GM21390 (cell line): ENCODE data around the gene CNTNAP2.

Source experiments
- ATAC-seq: cut with Tn5 transposase; IDR thresholded peaks from one replicate; pipeline ENCODE4 v1.9.1; 2021; ENCODE audit not compliant: unreplicated experiment

The CNTNAP2 gene

DNA sequence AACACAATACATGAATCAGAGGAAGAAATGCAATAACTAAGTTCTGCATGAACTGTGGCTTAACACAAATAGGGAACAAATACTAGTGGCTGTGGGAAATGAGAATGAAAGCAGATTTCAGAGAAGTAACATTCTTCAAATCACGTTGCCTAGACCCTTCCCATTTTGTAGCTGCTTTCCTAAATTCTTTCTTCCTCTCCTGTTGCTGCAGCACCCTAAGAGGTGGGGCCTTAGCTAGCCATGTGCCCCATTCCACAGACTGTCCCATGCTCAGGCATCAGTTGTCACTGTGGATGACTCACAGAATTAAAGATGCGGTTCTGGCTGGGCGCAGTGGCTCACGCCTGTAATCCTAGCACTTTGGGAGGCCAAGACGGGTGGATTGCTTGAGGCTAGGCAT lies 1769.3 kb downstream of the CNTNAP2 start:
- ATAC-seq, result no peak

- no peak for ATAC-seq
These were observed 1777.7 kb downstream of the CNTNAP2 start for GRCh38 chr7:147894271-147894670.

GRCh38 chr7:147896121-147896520 lies 1779.5 kb downstream of the CNTNAP2 start:
- no peak for ATAC-seq

DNA sequence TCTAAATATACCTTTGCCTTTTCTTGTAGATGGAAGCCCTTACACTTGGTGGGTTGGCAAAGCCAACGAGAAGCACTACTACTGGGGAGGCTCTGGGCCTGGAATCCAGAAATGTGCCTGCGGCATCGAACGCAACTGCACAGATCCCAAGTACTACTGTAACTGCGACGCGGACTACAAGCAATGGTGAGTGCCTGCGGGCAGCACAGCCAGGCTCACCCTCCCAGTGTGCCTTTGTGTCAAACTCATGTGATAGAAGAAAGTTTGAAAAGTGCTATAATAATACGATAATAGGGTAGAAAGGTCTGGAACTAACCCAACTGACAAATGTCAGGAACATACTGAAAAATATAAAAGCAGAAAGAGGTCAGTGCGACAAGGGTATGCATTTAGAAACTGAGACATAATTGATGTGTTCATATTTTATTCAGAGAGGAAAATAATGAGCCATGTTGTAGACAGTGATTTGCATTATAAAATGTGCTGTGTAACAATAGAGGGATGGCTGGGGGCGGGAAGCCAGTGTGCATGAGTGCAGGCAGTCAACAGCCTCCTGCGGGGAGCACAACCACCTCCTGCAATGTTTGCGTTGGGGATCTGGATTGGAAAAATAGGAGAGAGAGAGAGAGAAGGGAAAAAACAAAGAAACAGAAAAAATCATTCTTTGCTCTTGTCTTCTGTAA lies 1787.1 kb downstream of the CNTNAP2 start:
- no peak for ATAC-seq

DNA sequence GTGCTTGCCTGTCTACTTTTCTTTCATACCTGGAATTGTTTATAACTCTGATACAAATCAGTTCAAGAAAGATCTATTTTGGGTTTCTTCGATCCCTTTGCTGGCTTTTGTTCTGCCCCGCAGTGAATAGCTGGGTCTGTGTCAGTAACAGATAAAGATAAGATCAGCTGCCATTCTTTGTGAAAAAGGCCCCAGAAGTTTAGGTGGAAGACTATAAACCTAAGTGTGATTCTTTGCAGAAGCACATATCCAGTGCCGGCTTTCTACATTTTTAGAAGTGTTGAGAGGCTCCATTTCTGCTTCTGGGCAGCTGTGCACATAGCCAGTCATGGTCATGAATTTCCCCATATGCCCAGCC lies 1787.6 kb downstream of the CNTNAP2 start:
- no peak for ATAC-seq

DNA sequence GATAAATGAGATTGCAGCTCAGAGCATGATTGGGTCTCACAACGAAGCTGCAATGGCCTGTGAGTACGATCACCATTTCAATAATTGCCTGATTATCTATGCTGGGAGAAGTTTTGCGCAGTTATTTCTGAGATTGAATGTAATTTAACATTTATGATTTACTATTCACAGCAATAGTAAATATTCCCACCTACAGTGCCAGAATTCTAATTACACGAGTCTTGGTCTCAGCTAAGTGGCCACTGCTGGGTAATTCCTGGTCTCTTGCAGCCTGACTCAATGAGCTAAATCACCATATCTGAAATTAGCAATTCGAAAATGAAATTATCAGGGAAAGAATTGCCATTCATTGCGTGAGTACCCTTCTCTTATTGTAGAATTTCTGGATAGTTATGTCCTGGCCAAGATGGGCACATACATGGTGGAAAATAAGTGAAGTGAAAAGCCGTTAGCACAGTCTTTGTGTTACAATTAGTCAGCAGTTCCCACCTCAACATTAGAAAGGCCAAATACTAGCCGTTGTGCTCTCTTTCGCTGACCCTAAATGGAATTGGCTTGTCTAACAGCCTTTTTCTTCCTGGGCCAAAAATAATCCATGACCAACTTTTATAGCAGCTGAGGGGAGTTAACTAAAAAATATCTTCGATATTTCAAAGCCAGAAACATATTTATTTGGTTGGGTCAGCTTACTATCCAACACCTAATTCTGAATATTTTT lies 1793.0 kb downstream of the CNTNAP2 start:
- no peak for ATAC-seq

GRCh38 chr7:147911201-147911601 lies 1794.6 kb downstream of the CNTNAP2 start:
- no peak for ATAC-seq

GRCh38 chr7:147912291-147912690 lies 1795.7 kb downstream of the CNTNAP2 start:
- no peak for ATAC-seq

- ATAC-seq, result no peak
These were observed 1796.5 kb downstream of the CNTNAP2 start for GRCh38 chr7:147912946-147913638.

- no peak for ATAC-seq
These were observed 1799.2 kb downstream of the CNTNAP2 start for GRCh38 chr7:147915781-147916180.

GRCh38 chr7:147916573-147916972 lies 1800.0 kb downstream of the CNTNAP2 start:
- ATAC-seq, result no peak

DNA sequence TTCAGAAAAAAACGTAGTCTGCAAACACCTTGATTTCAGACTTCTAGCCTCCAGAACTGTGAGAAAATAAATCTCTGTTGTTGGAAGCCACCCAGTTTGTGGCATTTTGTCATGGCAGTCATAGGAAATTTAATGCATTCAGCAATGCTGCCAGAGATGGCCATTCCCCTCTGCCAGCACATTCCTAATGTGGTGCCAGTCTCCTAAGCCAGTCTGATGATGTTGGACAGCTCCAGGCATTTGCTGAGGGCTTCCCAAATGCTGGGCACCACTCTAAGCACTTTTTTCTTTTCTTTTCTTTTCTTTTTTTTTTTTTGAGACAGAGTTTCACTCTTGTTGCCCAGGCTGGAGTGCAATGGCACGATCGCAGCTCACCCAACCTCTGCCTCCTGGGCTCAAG lies 1807.2 kb downstream of the CNTNAP2 start:
- no peak for ATAC-seq

GRCh38 chr7:147937428-147937827 lies 1820.8 kb downstream of the CNTNAP2 start:
- ATAC-seq, result no peak

- ATAC-seq, result no peak
These were observed 1824.8 kb downstream of the CNTNAP2 start for GRCh38 chr7:147941381-147941780.

DNA sequence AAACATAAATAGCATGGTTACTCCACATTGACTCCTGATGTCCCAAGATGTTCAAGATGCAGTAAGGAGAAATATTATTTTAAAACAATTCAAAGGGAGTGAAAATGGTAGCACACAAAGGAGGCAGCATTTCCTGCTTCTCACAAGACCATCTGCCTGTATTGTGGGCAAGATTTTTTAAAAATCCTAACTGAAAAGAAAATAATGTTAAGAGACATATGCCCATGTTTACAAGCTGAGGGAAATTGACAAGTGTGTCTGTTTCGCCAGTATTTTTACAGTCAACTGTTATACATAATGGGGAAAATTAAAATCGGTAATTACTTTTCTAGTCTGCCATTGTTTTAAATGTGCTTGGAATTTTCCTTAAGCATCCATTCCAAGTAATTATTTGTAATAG lies 1827.7 kb downstream of the CNTNAP2 start:
- ATAC-seq, result no peak

GRCh38 chr7:147952918-147953317 lies 1836.3 kb downstream of the CNTNAP2 start:
- no peak for ATAC-seq

DNA sequence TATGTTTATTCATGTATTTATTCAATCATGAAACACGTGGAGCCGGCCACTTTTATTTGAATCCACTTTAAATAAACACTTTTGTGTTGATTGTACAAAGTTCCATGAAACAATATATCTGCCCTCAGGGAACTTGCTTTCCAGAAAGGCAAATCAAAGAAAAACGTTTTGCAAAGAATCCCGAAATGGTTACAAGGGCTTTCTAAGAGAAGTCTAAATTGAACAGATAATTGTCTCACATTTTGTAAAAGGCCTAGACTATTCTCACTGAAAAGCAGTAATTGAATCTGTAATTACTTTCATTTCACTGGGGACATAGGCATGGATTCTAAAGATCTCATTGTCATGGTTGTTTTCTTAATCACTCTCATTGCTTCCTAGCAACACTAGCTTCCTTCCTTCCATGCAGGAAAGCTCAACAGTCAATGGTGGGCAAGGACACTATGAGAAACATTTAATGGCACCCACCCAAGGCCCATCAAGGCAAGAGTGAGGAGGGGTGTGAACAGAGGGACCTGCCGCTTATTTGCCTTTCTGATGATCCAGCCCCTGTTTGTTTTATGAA lies 1851.5 kb downstream of the CNTNAP2 start:
- no peak for ATAC-seq

- ATAC-seq, result no peak
These were observed 1855.1 kb downstream of the CNTNAP2 start for GRCh38 chr7:147971606-147972110.

DNA sequence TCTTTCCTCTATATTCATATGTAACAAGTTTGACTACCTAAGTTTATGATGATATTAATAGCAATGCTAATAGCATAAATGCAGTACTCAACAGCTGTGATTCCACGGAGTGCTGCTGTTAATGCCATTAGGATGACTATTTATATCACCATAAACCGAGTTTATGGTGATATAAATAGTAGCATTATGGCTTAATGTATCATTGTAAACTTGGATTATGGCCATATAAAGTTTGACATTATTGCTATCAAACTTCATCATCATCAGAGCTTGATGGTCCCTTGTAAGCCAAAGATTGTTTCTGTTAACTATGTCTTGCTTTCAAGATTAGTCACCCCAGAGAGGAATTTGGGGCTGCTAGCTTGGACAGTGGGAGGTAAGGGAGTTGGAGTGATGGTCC lies 1861.6 kb downstream of the CNTNAP2 start:
- no peak for ATAC-seq

- ATAC-seq, result no peak
These were observed 1862.0 kb downstream of the CNTNAP2 start for GRCh38 chr7:147978651-147979050.
